Skin epidermis (tissue), 12 donors: Measurements from ENCODE around the gene ASPRV1.
"Not testable (repeated sequence)": the region's sequence is repeated elsewhere in the genome, so short reads cannot be mapped to it uniquely, and the experiment has no call there.

Source experiments
- H3K27ac ChIP-seq, 21 experiments: fragments of 200-600 bp; sonication (generic) in 11 of 21; one replicate each; pipeline ENCODE4 v1.5.0; 2020; ENCODE audit warnings: mild to moderate bottlenecking in 3 of 21, inconsistent platforms in 2 of 21, moderate library complexity in 2 of 21
- H3K4me3 ChIP-seq, 7 experiments: fragments of 200-600 bp; sonication (generic) in 2 of 7; one replicate each; pipeline ENCODE4 v1.5.0; 2020; ENCODE audit warnings: inconsistent platforms in 2 of 7, mild to moderate bottlenecking in 2 of 7, moderate library complexity in 1 of 7

ASPRV1 gene

GRCh38 chr2:69961496-69961895 is at the start of gene ASPRV1:
Gene ASPRV1, minus strand, starts transcription at chr2:69961631. Its CDS starts 195 bp downstream, at chr2:69961436.
- H3K27ac ChIP-seq, result peak within 1 kb of the TSS in 4 of 21 experiments; percentile 1 to 54 (median 24)
- no peak within 1 kb of the TSS for H3K4me3 ChIP-seq

DNA sequence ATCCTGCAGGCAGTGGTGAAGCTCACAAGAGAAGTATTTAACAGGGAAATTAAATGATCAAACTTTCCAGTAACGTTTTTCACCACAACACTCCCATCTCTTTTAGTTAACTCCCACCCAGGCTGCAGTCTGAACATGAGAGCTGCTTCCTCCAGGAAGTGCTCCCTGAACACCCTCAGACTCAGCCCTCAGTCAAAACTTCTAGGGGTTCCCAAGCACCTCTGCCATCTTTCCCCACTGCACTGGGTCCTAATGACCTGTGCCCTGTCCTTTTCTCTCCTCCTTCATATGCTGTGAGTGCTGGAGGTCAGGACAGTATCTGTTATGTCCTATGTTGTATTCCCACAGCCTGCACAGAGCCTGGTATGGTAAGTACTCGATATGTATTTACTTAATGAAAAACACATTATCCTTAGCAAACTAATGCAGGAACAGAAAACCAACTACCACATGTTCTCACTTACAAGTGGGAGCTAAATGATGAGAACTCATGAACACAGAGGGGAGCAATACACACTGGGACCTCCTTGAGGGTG is 49.2 kb upstream of the ASPRV1 start:
- Histone ChIP-seq H3K4me3 (no peak overlapping the region), H3K27ac (peak overlapping the region in 3 of 21 experiments; percentile 10 to 20 (median 18))

- H3K4me3 ChIP-seq, result no peak overlapping the region
- H3K27ac ChIP-seq, result peak overlapping the region in 3 of 21 experiments; percentile 10 to 20 (median 18)
Observed at GRCh38 chr2:70009762-70010575, 48.5 kb upstream of the ASPRV1 start.

DNA sequence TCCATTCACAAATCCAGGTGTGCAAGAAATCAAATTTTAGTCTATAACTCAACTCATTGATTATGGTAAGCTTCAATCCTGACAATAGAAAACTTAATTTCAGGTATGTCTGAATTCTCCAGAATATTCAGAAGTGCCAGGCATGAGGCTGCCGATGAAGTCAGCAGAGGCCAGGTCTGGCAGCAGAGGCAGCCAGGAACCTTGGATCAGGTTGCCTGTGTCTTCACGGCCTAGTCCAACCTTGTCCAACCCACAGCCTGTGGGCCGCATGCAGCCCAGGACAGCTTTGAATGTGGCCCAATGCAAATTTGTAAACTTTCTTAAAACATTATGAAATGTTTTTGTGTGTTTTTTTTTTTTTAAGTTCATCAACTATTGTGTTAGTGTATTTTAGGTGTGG is 46.9 kb upstream of the ASPRV1 start:
- no peak overlapping the region for H3K4me3 ChIP-seq
- H3K27ac ChIP-seq, result no peak overlapping the region

- Histone ChIP-seq H3K4me3 (no peak overlapping the region), H3K27ac (no peak overlapping the region)
Observed at GRCh38 chr2:70007151-70007550, 45.7 kb upstream of the ASPRV1 start.

DNA sequence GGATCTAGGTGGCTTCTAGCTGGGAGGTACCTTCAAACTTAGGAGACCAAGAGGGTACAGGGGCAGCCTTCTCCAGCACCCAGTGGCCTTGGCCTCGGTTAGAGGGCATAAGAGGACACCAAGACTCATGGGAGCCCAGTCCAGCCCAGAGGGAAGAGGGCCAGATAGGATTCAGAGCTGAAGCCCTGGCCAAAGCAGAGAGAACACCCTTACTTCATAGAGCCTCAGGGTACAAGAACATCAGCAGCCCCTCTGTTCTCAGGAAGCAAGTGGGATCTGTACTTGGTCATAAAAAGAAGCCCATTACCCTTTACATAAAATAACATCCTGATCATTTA is 45.0 kb upstream of the ASPRV1 start:
- no peak overlapping the region for H3K27ac ChIP-seq
- no peak overlapping the region for H3K4me3 ChIP-seq

DNA sequence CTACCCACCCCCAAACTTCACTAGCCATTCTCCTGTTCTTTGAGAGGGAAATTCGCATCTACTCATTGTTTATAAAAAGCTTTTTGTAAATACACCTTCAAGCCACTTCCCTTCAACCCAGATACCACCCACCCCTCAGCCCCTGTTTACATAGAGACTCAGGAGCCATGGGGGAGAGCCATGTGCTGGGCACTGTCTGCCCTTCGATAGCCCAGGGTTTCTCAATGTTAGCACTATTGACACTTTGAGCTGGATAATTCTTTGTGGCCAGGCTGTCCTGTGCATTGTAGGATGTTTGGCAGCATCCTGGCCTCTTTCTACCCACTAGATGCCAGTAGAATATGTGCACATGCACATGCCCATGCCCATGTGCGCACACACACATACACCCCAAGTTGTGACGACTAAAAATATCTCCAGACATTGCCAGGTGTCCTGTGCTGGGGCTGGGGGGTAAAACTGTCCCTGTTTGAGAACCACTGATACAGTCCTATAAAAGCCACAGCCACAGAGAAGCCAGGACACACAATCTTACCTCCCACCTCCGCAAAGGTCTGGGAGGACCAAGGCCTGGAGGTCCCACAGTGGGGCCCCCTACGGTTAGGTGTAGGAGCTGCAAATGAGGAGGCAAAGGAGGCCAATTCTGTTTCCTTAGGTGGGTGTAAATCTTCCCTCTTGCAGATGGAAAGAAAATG is 44.5 kb upstream of the ASPRV1 start:
- H3K27ac ChIP-seq, result no peak overlapping the region
- H3K4me3 ChIP-seq, result no peak overlapping the region

DNA sequence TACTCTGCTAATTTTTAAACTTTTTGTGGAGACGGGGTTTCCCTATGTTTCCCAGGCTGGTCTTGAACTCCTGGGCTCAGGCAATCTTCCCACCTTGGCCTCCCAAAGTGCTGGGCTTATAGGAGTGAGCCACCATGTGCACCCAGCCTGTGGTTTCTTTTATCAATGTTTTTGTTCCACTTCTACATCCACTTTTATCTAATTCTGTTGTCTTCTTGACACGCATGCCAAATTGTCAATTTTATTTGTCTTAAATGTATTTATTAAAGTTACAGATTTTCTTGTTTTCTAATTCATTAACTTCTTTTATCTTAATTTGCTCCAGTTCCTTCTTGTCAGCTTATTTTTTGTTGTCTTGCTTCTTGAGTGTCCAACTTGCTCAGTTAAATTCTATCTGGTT is 43.8 kb upstream of the ASPRV1 start:
- Histone ChIP-seq H3K27ac (no peak overlapping the region), H3K4me3 (no peak overlapping the region)

- peak overlapping the region in 1 of 21 experiments; percentile 2 for H3K27ac ChIP-seq
- no peak overlapping the region for H3K4me3 ChIP-seq
Observed at GRCh38 chr2:70003093-70003830, 41.8 kb upstream of the ASPRV1 start.

GRCh38 chr2:70002241-70002899 is 40.9 kb upstream of the ASPRV1 start:
- H3K4me3 ChIP-seq, result no peak overlapping the region
- peak overlapping the region in 1 of 21 experiments; percentile 8 for H3K27ac ChIP-seq

DNA sequence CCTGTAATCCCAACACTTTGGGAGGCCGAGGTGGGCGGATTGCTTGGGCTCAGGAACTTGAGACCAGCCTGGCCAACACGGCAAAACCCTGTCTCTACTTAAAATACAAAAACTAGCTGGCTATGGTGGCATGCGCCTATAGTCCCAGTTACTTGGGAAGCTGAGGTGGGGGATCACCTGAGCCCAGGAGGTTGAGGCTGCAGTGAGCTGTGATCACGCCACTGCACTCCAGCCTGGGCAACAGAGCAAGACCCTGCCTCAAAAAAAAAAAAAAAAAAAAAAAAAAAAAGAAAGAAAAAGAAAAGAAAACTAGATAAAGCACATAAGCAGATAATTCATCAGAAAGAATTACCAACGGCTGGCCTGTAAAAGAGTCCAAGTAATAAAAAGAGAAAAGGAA is 39.1 kb upstream of the ASPRV1 start:
- not testable (repeated sequence) for H3K27ac ChIP-seq, H3K4me3 ChIP-seq

- H3K27ac ChIP-seq, result peak overlapping the region in 1 of 21 experiments; percentile 16
- no peak overlapping the region for H3K4me3 ChIP-seq
Observed at GRCh38 chr2:69998761-69999160, 37.3 kb upstream of the ASPRV1 start.

DNA sequence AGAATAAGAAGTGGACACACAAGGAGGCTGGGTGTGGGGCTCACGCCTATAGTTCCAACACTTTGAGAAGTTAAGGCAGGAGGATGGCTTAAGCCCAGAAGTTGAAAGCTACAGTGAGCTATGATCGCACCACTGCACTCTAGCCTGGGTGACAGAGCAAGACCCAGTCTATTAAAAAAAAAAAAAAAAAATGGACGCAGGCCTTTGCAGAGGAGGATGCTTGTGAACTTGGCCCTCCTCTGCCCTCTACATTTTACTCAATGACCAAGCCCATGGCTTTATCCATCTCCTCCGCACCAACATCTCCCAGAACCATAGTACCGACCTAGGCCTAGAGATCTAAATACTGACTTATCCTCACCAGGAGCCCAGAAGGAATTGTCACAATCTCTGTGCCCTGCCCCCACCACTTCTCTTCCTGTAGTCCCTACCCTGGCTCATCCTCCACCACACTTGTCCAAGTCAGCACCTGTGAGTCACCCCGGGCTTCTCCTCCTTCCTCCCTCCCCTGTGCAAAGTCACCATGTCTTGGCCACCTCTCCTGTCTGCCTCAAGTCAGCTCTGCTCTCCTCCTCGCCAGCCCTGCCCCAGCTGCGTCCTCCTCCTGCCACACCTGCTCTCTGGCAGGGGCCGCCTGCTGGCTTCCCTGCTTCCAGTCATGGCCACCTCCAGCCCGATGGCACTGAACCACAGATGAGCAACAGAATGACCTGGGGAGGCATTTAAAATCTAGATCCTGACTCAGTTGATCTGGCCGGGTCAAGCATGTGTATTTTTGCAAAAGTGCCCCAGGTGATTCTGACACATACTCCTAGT is 35.8 kb upstream of the ASPRV1 start:
- H3K4me3 ChIP-seq, result no peak overlapping the region
- H3K27ac ChIP-seq, result peak overlapping the region in 4 of 21 experiments; percentile 0 to 70 (median 29)

DNA sequence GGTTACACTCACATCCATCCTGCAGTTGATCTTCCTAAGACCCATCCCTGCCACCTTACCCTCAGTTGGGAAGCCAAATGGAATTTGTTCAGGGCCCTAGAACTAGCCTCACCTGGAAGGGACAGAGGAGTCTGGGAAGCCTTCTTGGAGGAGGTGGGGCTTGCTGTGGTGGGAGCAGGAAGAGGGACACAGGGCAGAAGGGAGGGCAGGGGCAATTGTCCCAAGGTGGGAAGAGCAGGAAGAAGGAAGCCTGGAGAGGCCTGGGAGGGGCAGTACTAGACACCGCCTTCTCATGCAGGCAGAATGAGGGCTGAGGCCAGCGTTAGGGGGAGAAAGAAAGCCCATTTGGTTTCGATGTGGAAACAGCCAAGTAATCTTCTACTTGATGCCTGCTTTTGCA is 34.1 kb upstream of the ASPRV1 start:
- no peak overlapping the region for H3K4me3 ChIP-seq
- no peak overlapping the region for H3K27ac ChIP-seq

- Histone ChIP-seq H3K27ac (no peak overlapping the region), H3K4me3 (no peak overlapping the region)
Observed at GRCh38 chr2:69994166-69994565, 32.7 kb upstream of the ASPRV1 start.

GRCh38 chr2:69993708-69994107 is 32.3 kb upstream of the ASPRV1 start:
- no peak overlapping the region for H3K4me3 ChIP-seq
- H3K27ac ChIP-seq, result no peak overlapping the region

- Histone ChIP-seq H3K27ac (no peak overlapping the region), H3K4me3 (no peak overlapping the region)
Observed at GRCh38 chr2:69993048-69993565, 31.7 kb upstream of the ASPRV1 start.

DNA sequence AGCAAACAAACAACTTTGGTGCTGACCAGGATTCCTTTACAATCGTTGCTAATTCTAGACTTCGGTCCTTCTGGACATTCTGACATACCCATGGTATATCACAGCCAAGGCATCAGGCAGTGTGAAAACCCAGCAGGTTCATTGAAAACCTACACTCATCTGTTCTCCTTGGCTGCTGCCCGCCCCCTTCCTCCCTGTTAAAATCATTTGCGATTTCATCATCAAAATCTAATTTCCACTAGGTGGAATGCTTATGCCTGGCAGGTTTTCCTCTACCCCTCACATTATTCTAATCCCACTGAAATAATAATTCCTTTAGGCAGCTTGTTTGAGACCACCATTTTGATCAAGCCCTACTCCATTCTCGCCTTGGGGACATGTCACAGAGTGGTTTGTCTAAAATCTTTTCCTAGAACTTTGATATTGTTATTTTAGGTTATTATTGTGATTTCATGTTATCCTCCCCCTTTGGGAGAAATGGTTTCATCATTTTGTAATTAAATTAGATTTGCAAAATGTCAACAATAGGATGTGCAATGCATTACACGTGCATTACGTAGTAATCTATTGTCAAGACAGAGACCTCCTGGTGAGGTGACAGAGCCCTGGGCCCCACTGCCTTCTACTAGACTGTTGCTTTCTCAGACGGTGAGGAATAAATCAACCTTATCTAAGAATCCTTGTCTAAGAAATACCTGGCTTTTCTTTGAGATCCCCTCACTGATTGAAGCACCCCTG is 31.0 kb upstream of the ASPRV1 start:
- H3K27ac ChIP-seq, result no peak overlapping the region
- no peak overlapping the region for H3K4me3 ChIP-seq
